ENCODE measurements around the gene FOXP3.

- no peak for TF ChIP-seq CTCF (IDR thresholded peaks at IDR 0.05)
- TF ChIP-seq POLR2A (IDR thresholded peaks at IDR 0.05): no peak
- TF ChIP-seq EP300 (IDR thresholded peaks at IDR 0.05): no peak
These were observed 36.2 kb upstream of the FOXP3 start for GRCh38 chrX:49300703-49301102.
